Measurements from ENCODE around the gene GOLPH3L. TPM values are rescaled to one million over a fixed set of nuclear protein-coding genes. Genes with fewer than 3 reads are reported as not detected.
"Not testable (repeated sequence)": the region's sequence is repeated elsewhere in the genome, so short reads cannot be mapped to it uniquely, and the experiment has no call there.

The GOLPH3L gene
- total RNA-seq: 19.1 TPM
- long read RNA-seq, transcript GOLPH3L-201 (5 exons, 2,999 nt): major isoform, 11 of 15 reads
- long read RNA-seq, partial matches to known transcripts: 0 of 15 reads
- long read RNA-seq, other reads (novel, unspliced or antisense): 3 of 15 reads

GRCh38 chr1:150696995-150697927 lies at the start of gene GOLPH3L:
TSS of gene GOLPH3L (minus strand) at chr1:150697154. CDS start at chr1:150694838, 2,316 bp downstream.
- DNase-seq (ENCODE audit: low spot score): no peak

- DNase-seq (ENCODE audit: low spot score): no peak
Measured at GRCh38 chr1:150730130-150730721, 33.3 kb upstream of the GOLPH3L start.

GRCh38 chr1:150724336-150724735 lies 27.4 kb upstream of the GOLPH3L start:
- DNase-seq (ENCODE audit: low spot score): no peak

GRCh38 chr1:150720703-150721102 lies 23.7 kb upstream of the GOLPH3L start, which contains the start of gene HORMAD1:
TSS of gene HORMAD1 (minus strand) at chr1:150720895. CDS start at chr1:150719505, 1,390 bp downstream.
- DNase-seq (ENCODE audit: low spot score): no peak

GRCh38 chr1:150720098-150720497 lies 23.1 kb upstream of the GOLPH3L start:
- no peak for DNase-seq (ENCODE audit: low spot score)

- DNase-seq (ENCODE audit: low spot score): no peak
Measured at GRCh38 chr1:150718225-150718891, 21.4 kb upstream of the GOLPH3L start.

GRCh38 chr1:150709031-150709430 lies 12.1 kb upstream of the GOLPH3L start:
- not testable (repeated sequence) for DNase-seq (ENCODE audit: low spot score)

GRCh38 chr1:150708595-150708994 lies 11.6 kb upstream of the GOLPH3L start:
- no peak for DNase-seq (ENCODE audit: low spot score)

- no peak for DNase-seq (ENCODE audit: low spot score)
Measured at GRCh38 chr1:150706091-150706490, 9.1 kb upstream of the GOLPH3L start.

- no peak for DNase-seq (ENCODE audit: low spot score)
Measured at GRCh38 chr1:150703427-150703826, 6.5 kb upstream of the GOLPH3L start.

- no peak for DNase-seq (ENCODE audit: low spot score)
Measured at GRCh38 chr1:150696590-150696989, 364 bp downstream of the GOLPH3L start.

- no peak for DNase-seq (ENCODE audit: low spot score)
Measured at GRCh38 chr1:150696162-150696561, 792 bp downstream of the GOLPH3L start.

GRCh38 chr1:150695561-150695960 lies 1.4 kb downstream of the GOLPH3L start:
- DNase-seq (ENCODE audit: low spot score): no peak

GRCh38 chr1:150692720-150693119 lies 4.2 kb downstream of the GOLPH3L start:
- no peak for DNase-seq (ENCODE audit: low spot score)

GRCh38 chr1:150688763-150689162 lies 8.2 kb downstream of the GOLPH3L start:
- no peak for DNase-seq (ENCODE audit: low spot score)

- no peak for DNase-seq (ENCODE audit: low spot score)
Measured at GRCh38 chr1:150686275-150686674, 10.7 kb downstream of the GOLPH3L start.

GRCh38 chr1:150683914-150684313 lies 13.0 kb downstream of the GOLPH3L start:
- no peak for DNase-seq (ENCODE audit: low spot score)

- no peak for DNase-seq (ENCODE audit: low spot score)
Measured at GRCh38 chr1:150678988-150679387, 18.0 kb downstream of the GOLPH3L start.

GRCh38 chr1:150674881-150675280 lies 22.1 kb downstream of the GOLPH3L start:
- no peak for DNase-seq (ENCODE audit: low spot score)

- no peak for DNase-seq (ENCODE audit: low spot score)
Measured at GRCh38 chr1:150663321-150663720, 33.6 kb downstream of the GOLPH3L start.

- DNase-seq (ENCODE audit: low spot score): no peak
Measured at GRCh38 chr1:150662811-150663210, 34.1 kb downstream of the GOLPH3L start.

GRCh38 chr1:150661156-150661555 lies 35.8 kb downstream of the GOLPH3L start:
- DNase-seq (ENCODE audit: low spot score): no peak

Data from mesenteric fat pad (tissue), 1 donor.